ENCODE results near the gene VSNL1.

Gene VSNL1

GRCh38 chr2:17644997-17645720 lies 104.7 kb downstream of the VSNL1 start:
- DNase-seq (ENCODE audit: low read depth, low spot score): no peak

- DNase-seq (ENCODE audit: low read depth, low spot score): no peak
Observed at GRCh38 chr2:17646081-17646554, 105.6 kb downstream of the VSNL1 start.

- no peak for DNase-seq (ENCODE audit: low read depth, low spot score)
Observed at GRCh38 chr2:17646838-17647701, 106.6 kb downstream of the VSNL1 start.

- DNase-seq (ENCODE audit: low read depth, low spot score): no peak
Observed at GRCh38 chr2:17648581-17648980, 108.1 kb downstream of the VSNL1 start.

- DNase-seq (ENCODE audit: low read depth, low spot score): no peak
Observed at GRCh38 chr2:17649026-17649425, 108.5 kb downstream of the VSNL1 start.

- no peak for DNase-seq (ENCODE audit: low read depth, low spot score)
Observed at GRCh38 chr2:17652681-17653394, 112.3 kb downstream of the VSNL1 start.

- no peak for DNase-seq (ENCODE audit: low read depth, low spot score)
Observed at GRCh38 chr2:17657759-17658158, 117.3 kb downstream of the VSNL1 start.

GRCh38 chr2:17658251-17658843 lies 117.9 kb downstream of the VSNL1 start:
- no peak for DNase-seq (ENCODE audit: low read depth, low spot score)

GRCh38 chr2:17660219-17660618 lies 119.7 kb downstream of the VSNL1 start:
- DNase-seq (ENCODE audit: low read depth, low spot score): no peak

GRCh38 chr2:17661460-17661859 lies 121.0 kb downstream of the VSNL1 start:
- DNase-seq (ENCODE audit: low read depth, low spot score): no peak

- DNase-seq (ENCODE audit: low read depth, low spot score): no peak
Observed at GRCh38 chr2:17662723-17663122, 122.2 kb downstream of the VSNL1 start.

GRCh38 chr2:17664534-17664933 lies 124.0 kb downstream of the VSNL1 start:
- DNase-seq (ENCODE audit: low read depth, low spot score): no peak

GRCh38 chr2:17667898-17668297 lies 127.4 kb downstream of the VSNL1 start:
- DNase-seq (ENCODE audit: low read depth, low spot score): no peak

- no peak for DNase-seq (ENCODE audit: low read depth, low spot score)
Observed at GRCh38 chr2:17672583-17673317, 132.3 kb downstream of the VSNL1 start.

GRCh38 chr2:17674817-17675216 lies 134.3 kb downstream of the VSNL1 start:
- no peak for DNase-seq (ENCODE audit: low read depth, low spot score)

- no peak for DNase-seq (ENCODE audit: low read depth, low spot score)
Observed at GRCh38 chr2:17680119-17680518, 139.6 kb downstream of the VSNL1 start.

- no peak for DNase-seq (ENCODE audit: low read depth, low spot score)
Observed at GRCh38 chr2:17682098-17682857, 141.8 kb downstream of the VSNL1 start.

GRCh38 chr2:17683981-17684380 lies 143.5 kb downstream of the VSNL1 start:
- no peak for DNase-seq (ENCODE audit: low read depth, low spot score)

- DNase-seq (ENCODE audit: low read depth, low spot score): no peak
Observed at GRCh38 chr2:17688600-17688999, 148.1 kb downstream of the VSNL1 start.

GRCh38 chr2:17689010-17689409 lies 148.5 kb downstream of the VSNL1 start:
- no peak for DNase-seq (ENCODE audit: low read depth, low spot score)

Measured in activated CD4-positive, CD25-positive, alpha-beta regulatory T cell treated with anti-CD3 and anti-CD28 coated beads, Interleukin-2, amount 50 U/mL, for 16 hours (primary cell).